SIG-M5 (cell line): ENCODE results near the gene ALOX15B.
"Not testable (repeated sequence)": the region's sequence is repeated elsewhere in the genome, so short reads cannot be mapped to it uniquely, and the experiment has no call there.

Experiments used
- DNase-seq: peaks from one replicate; lab custom pipeline; 2025; lab: John Stamatoyannopoulos, UW

ALOX15B gene

GRCh38 chr17:8013731-8014557 lies 24.9 kb upstream of the ALOX15B start:
- no peak for DNase-seq

GRCh38 chr17:8014558-8014850 lies 24.4 kb upstream of the ALOX15B start:
- no peak for DNase-seq

- no peak for DNase-seq
These were observed 23.5 kb upstream of the ALOX15B start for GRCh38 chr17:8015236-8015956.

- no peak for DNase-seq
These were observed 22.8 kb upstream of the ALOX15B start for GRCh38 chr17:8015957-8016631.

- no peak for DNase-seq
These were observed 22.0 kb upstream of the ALOX15B start for GRCh38 chr17:8016632-8017424.

- no peak for DNase-seq
These were observed 20.4 kb upstream of the ALOX15B start for GRCh38 chr17:8018436-8018835.

- no peak for DNase-seq
These were observed 19.7 kb upstream of the ALOX15B start for GRCh38 chr17:8019166-8019565.

GRCh38 chr17:8019665-8020650 lies 18.9 kb upstream of the ALOX15B start:
- DNase-seq, result no peak

- DNase-seq, result no peak
These were observed 17.9 kb upstream of the ALOX15B start for GRCh38 chr17:8020776-8021564.

- no peak for DNase-seq
These were observed 17.1 kb upstream of the ALOX15B start for GRCh38 chr17:8021565-8022359.

GRCh38 chr17:8022360-8023003 lies 16.4 kb upstream of the ALOX15B start:
- DNase-seq, result no peak

- not testable (repeated sequence) for DNase-seq
These were observed 14.7 kb upstream of the ALOX15B start for GRCh38 chr17:8024161-8024560.

- DNase-seq, result no peak
These were observed 13.5 kb upstream of the ALOX15B start for GRCh38 chr17:8025176-8025911.

- DNase-seq, result no peak
These were observed 9.7 kb upstream of the ALOX15B start for GRCh38 chr17:8029121-8029520.

GRCh38 chr17:8031261-8031661 lies 7.6 kb upstream of the ALOX15B start:
- DNase-seq, result no peak

GRCh38 chr17:8031950-8032349 lies 6.9 kb upstream of the ALOX15B start:
- no peak for DNase-seq

GRCh38 chr17:8032442-8032841 lies 6.4 kb upstream of the ALOX15B start:
- no peak for DNase-seq

- no peak for DNase-seq
These were observed 831 bp downstream of the ALOX15B start for GRCh38 chr17:8039611-8040168.
